ENCODE results near the gene SCPEP1.
"Not testable (repeated sequence)": the region's sequence is repeated elsewhere in the genome, so short reads cannot be mapped to it uniquely, and the experiment has no call there.

The SCPEP1 gene

GRCh38 chr17:56978441-56979090, 635 bp downstream of the SCPEP1 start:
- H3K4me3 ChIP-seq (ENCODE audit: low read depth, low read length) = peak overlapping the region; percentile 74
- no peak for TF ChIP-seq CTCF (IDR thresholded peaks at IDR 0.05; ENCODE audit: low read depth, low read length)

- no peak overlapping the region for H3K4me3 ChIP-seq (ENCODE audit: low read depth, low read length)
- no peak for TF ChIP-seq CTCF (IDR thresholded peaks at IDR 0.05; ENCODE audit: low read depth, low read length)
These were observed 1.2 kb downstream of the SCPEP1 start for GRCh38 chr17:56979091-56979480.

GRCh38 chr17:56980526-56980925, 2.6 kb downstream of the SCPEP1 start:
- H3K4me3 ChIP-seq (ENCODE audit: low read depth, low read length) = not testable (repeated sequence)

- no peak for TF ChIP-seq CTCF (IDR thresholded peaks at IDR 0.05; ENCODE audit: low read depth, low read length)
- no peak overlapping the region for H3K4me3 ChIP-seq (ENCODE audit: low read depth, low read length)
These were observed 4.4 kb downstream of the SCPEP1 start for GRCh38 chr17:56982312-56982711.

DNA sequence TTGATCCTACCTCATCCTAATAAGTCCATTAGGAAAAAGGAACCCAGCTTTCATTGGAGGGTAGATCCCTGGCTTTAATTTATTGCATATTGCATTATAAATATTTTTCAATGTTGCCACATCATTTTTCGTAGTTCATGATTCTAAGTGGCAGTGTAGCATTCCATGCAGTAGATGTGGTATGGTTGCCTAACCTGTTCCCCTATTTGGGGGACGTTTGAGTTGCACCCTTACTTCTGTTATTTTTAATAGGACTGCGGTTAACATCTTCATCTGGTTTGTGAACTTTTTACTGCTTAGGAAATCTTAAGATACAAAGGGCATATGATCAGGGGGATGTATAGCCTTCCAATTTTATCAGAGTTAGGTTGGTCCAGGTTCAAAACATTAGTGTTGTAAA, 5.4 kb downstream of the SCPEP1 start:
- TF ChIP-seq CTCF (IDR thresholded peaks at IDR 0.05; ENCODE audit: low read depth, low read length) = no peak
- H3K4me3 ChIP-seq (ENCODE audit: low read depth, low read length) = no peak overlapping the region

DNA sequence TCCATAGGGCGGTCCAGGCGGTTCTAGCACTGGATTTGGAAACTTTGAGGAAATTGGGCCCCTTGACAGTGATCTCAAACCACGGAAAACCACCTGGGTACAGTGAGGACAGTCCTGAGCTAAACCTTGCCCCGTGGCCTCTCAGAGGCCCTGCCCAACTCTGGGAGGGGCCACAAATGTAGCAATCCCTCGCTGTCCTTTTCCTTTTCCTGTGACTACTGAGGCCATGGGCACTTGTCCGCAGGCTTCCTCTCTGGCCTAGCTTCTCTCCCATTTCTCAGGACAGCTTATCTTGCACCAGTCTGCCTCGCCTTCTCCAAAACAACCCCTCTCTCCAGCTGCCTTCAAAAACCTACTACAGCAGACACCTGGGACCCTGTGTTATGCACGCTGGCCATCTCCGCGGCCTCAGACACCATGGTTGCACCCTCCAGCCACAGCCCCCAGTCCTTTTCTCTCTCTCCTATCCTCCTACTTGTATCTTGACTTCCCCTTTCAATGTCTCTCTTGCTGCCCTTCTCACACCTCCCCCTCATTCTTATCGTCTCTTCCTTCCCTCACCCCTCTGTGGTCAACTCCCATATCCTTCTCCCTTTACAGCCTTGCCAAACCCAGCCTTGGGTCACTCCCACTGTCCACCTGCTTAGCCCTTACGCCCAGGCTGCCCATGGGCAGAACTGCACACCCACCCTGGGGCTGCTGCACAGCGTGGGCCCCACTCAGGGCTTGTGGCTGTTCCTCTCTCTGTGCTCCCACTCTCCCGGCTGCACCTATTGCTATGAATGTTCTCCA, 7.6 kb downstream of the SCPEP1 start:
- H3K4me3 ChIP-seq (ENCODE audit: low read depth, low read length) = no peak overlapping the region
- TF ChIP-seq CTCF (IDR thresholded peaks at IDR 0.05; ENCODE audit: low read depth, low read length) = no peak

DNA sequence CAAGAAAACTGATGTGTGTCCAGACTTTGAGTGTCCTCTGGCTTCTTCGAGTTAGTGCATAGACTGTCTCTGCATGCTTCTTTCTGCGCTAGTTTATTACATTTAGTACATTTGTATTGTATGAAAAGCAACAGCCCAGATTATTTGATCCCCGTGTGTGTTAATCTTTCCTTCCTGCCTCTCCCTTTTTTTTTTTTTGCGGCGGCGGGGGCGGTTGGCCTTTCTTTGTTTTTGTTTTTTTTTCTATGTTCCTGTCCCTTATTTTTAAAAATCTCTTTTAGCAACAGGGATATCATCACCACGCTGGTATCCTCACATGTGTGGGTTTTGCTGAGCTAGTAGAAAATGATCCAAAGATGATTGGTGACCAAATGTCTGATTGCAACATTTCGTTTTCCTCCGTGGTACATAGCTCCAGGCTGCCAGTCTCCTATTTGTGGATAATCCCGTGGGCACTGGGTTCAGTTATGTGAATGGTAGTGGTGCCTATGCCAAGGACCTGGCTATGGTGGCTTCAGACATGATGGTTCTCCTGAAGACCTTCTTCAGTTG, 9.4 kb downstream of the SCPEP1 start:
- no peak overlapping the region for H3K4me3 ChIP-seq (ENCODE audit: low read depth, low read length)
- TF ChIP-seq CTCF (IDR thresholded peaks at IDR 0.05; ENCODE audit: low read depth, low read length) = no peak

Data from WI38 (cell line).